ENCODE data around the gene RPL3. TPM values are rescaled to one million over a fixed set of nuclear protein-coding genes. Genes with fewer than 3 reads are reported as not detected.
A peak's percentile ranks its signal among the peaks of the same experiment; 100 is the strongest.
"Not testable (repeated sequence)": the region's sequence is repeated elsewhere in the genome, so short reads cannot be mapped to it uniquely, and the experiment has no call there.

The RPL3 gene
- total and polyA plus RNA-seq, 5 experiments from 2014 or later, result 3,621 to 5,383 (median 4,219) TPM

- Mint-ChIP-seq H3K27ac (peak within 1 kb of the TSS; percentile 78 to 95 (median 89)), H3K4me1 (peaks cover 7 to 40% (median 26%) of the 10 kb centered on the region in 4 donors), H3K4me3 (peak within 1 kb of the TSS; percentile 84 to 94 (median 90)), H3K9me3 (no peaks in the 10 kb centered on the region), H3K36me3 (no peaks in the 10 kb centered on the region), H3K27me3 (peaks cover 0 to 3% (median 2%) of the 10 kb centered on the region in 5 donors)
- ATAC-seq, result peak; percentile 31 to 43
- peak in 5 of 10 donors; percentile 12 to 32 (median 23) for DNase-seq
- POLR2A ChIA-PET, result interaction anchor here (0.6 to 5.5 kb wide), 8 partner anchors 32 to 199 kb away, joined by 3 to 70 read pairs (median 4); partner anchors contain the start of genes CBX7, RPL3 and TAB1
Observed at GRCh38 chr22:39349967-39350726, 30.7 kb upstream of the RPL3 start, which contains the start of gene SYNGR1. Gene SYNGR1, plus strand, starts transcription at chr22:39349991. Its CDS starts 20 bp downstream, at chr22:39350011.

GRCh38 chr22:39349506-39349966, 30.1 kb upstream of the RPL3 start:
- Mint-ChIP-seq H3K4me1 (peaks cover 7 to 40% (median 26%) of the 10 kb centered on the region in 4 donors), H3K27ac (peak overlapping the region; percentile 59 to 95 (median 89)), H3K9me3 (no peaks in the 10 kb centered on the region), H3K36me3 (no peaks in the 10 kb centered on the region), H3K27me3 (peaks cover 0 to 3% (median 2%) of the 10 kb centered on the region in 5 donors), H3K4me3 (peak overlapping the region; percentile 84 to 94 (median 90))
- ATAC-seq, result peak; percentile 50 to 61
- POLR2A ChIA-PET, result interaction anchor here (0.6 to 5.5 kb wide), 12 partner anchors 9 to 198 kb away, joined by 3 to 70 read pairs (median 3); partner anchors contain the start of genes CBX7, RPL3 and TAB1
- peak; percentile 17 to 73 (median 49) for DNase-seq

DNA sequence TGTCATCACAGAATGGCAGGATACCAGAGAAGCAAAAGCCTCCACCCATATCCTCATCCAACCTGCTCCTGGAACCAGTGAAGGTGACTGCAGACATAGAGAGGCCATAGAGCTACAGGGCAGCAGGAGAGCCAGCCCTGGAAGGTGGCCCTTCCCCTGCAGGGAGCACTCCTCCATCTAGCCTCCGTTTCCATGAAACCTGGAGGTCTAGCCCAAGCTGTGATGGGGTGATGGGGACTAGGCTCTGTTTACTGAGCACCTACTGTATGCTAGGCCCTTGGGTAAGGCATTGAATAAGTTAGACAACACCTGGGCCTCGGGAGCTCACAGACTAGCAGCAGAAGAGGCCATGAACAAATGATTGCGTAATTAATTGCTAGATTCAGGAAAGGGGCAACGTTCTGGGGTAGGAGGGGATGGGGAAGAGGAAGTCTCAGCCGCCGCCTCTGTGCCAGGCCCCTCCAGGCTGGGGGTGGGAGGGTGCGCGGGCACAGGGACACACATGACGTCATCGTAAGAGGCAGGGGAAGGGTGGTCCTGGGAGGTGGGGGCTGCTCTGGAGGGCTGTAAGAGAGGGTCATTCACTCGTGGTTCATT, 29.6 kb upstream of the RPL3 start:
- DNase-seq, result peak in 4 of 10 donors; percentile 18 to 28 (median 22)
- no peaks in the 10 kb centered on the region for H3K9me3 Mint-ChIP-seq
- no peaks in the 10 kb centered on the region for H3K36me3 Mint-ChIP-seq
- peak overlapping the region; percentile 59 to 95 (median 89) for H3K27ac Mint-ChIP-seq
- ATAC-seq, result peak; percentile 19 to 46
- H3K4me3 Mint-ChIP-seq, result peak overlapping the region; percentile 84 to 94 (median 90)
- POLR2A ChIA-PET, result interaction anchor here (0.6 to 5.5 kb wide), 13 partner anchors 9 to 566 kb away, joined by 3 to 70 read pairs (median 3); partner anchors contain the start of genes CBX7, RPL3 and TAB1
- peaks cover 0 to 3% (median 2%) of the 10 kb centered on the region in 5 donors for H3K27me3 Mint-ChIP-seq
- H3K4me1 Mint-ChIP-seq, result peaks cover 7 to 40% (median 26%) of the 10 kb centered on the region in 4 donors

DNA sequence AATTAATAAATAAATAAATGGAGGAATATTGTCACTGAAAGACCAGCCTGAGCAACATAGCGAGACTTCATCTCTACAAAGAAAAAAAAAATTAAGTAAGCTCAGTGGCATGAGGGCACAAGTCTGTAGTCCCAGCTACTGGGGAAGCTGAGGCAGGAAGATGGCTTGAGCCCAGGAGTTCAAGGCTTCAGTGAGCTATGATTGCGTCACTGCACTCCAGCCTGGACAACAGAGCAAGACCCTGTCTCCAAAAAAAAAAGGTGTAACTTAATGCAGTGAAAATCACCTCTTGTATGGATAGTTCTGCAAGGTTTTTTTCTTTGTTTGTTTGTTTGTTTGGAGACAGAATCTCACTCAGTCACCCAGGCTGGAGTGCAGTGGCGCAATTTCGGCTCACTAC, 25.8 kb upstream of the RPL3 start:
- no peak overlapping the region for H3K27ac Mint-ChIP-seq
- H3K4me1 Mint-ChIP-seq, result peaks cover 9 to 17% (median 13%) of the 10 kb centered on the region in 4 donors
- ATAC-seq (no peak), DNase-seq (no peak)
- no peak overlapping the region for H3K4me3 Mint-ChIP-seq
- POLR2A ChIA-PET, result interaction anchor here (0.6 kb wide), 1 partner anchor 163 kb away, joined by 3 read pairs; no protein-coding TSS in a partner anchor
- H3K36me3 Mint-ChIP-seq, result no peaks in the 10 kb centered on the region
- H3K9me3 Mint-ChIP-seq, result no peaks in the 10 kb centered on the region
- peaks cover 0 to 5% (median 2%) of the 10 kb centered on the region in 5 donors for H3K27me3 Mint-ChIP-seq

DNA sequence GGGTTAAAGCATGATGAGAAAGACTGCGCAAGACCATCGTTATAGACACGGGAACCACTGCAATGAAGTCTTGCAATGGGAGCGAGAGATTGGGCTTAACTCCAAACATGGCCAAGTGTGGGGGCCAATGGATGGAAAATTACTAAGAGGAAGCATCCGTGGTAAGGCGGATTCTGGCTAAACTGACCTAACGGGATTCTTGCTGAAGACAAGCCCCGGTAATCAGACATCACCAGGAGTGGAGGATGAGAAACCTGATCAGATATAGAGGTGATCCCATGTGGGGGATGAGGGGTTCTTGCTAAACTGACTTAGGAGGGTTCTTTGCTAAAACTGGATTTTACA, 24.6 kb upstream of the RPL3 start:
- no peaks in the 10 kb centered on the region for H3K9me3 Mint-ChIP-seq
- H3K36me3 Mint-ChIP-seq, result no peaks in the 10 kb centered on the region
- POLR2A ChIA-PET, result interaction anchor here (0.9 to 1.4 kb wide), 3 partner anchors 55 to 185 kb away, joined by 3 to 7 read pairs (median 3); partner anchors contain the start of gene TAB1
- ATAC-seq, result no peak
- H3K27ac Mint-ChIP-seq, result no peak overlapping the region
- no peak for DNase-seq
- H3K4me1 Mint-ChIP-seq, result peaks cover 5 to 10% (median 7%) of the 10 kb centered on the region in 4 donors
- no peak overlapping the region for H3K4me3 Mint-ChIP-seq
- peaks cover 0 to 5% (median 0%) of the 10 kb centered on the region in 5 donors for H3K27me3 Mint-ChIP-seq

GRCh38 chr22:39343259-39344045, 24.0 kb upstream of the RPL3 start:
- POLR2A ChIA-PET, result interaction anchor here (0.6 to 1.4 kb wide), 7 partner anchors 20 to 1162 kb away, joined by 3 to 7 read pairs (median 4); partner anchors contain the start of genes PLA2G6, RPL3 and TAB1
- Mint-ChIP-seq H3K4me1 (peaks cover 3 to 8% (median 4%) of the 10 kb centered on the region in 4 donors), H3K27ac (peak overlapping the region in 2 of 10 donors; percentile 11 to 23), H3K9me3 (no peaks in the 10 kb centered on the region), H3K36me3 (no peaks in the 10 kb centered on the region), H3K27me3 (peaks cover 0 to 5% (median 0%) of the 10 kb centered on the region in 5 donors), H3K4me3 (no peak overlapping the region)
- peak; percentile 28 to 79 (median 52) for DNase-seq
- ATAC-seq, result peak; percentile 93 to 99

DNA sequence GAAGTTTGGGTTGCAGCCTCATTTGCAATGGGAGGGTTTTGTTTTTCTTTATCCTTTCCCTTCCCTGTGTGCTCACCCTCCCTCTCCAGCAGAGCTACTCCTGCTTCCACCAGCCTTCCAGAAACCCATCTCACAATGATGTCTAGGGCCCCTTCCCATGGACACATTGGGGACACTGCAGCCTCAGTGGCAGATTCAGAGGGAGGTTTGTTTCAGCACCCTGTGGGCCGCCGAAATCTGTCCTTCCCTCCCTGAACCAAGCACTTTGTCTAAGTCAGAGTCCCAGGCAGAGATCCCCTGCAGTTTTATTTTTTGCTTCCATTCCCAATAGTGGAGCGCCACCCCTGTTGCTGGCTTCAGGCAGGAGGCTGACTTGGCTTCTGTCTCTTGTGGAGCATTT, 21.8 kb upstream of the RPL3 start:
- Mint-ChIP-seq H3K4me3 (no peak overlapping the region), H3K4me1 (peaks cover 3 to 8% (median 4%) of the 10 kb centered on the region in 4 donors), H3K27me3 (peaks cover 0 to 3% (median 0%) of the 10 kb centered on the region in 5 donors), H3K27ac (no peak overlapping the region), H3K9me3 (no peaks in the 10 kb centered on the region), H3K36me3 (no peaks in the 10 kb centered on the region)
- ATAC-seq (no peak), DNase-seq (no peak)
- POLR2A ChIA-PET, result no interaction called here

- ATAC-seq, H3K9me3 Mint-ChIP-seq, H3K4me1 Mint-ChIP-seq, DNase-seq, H3K4me3 Mint-ChIP-seq, H3K27me3 Mint-ChIP-seq, H3K27ac Mint-ChIP-seq, H3K36me3 Mint-ChIP-seq: not testable (repeated sequence)
- POLR2A ChIA-PET, result interaction anchor here (1.5 kb wide), 1 partner anchor 9 kb away, joined by 3 read pairs; no protein-coding TSS in a partner anchor
Observed at GRCh38 chr22:39339775-39340174, 20.4 kb upstream of the RPL3 start.

DNA sequence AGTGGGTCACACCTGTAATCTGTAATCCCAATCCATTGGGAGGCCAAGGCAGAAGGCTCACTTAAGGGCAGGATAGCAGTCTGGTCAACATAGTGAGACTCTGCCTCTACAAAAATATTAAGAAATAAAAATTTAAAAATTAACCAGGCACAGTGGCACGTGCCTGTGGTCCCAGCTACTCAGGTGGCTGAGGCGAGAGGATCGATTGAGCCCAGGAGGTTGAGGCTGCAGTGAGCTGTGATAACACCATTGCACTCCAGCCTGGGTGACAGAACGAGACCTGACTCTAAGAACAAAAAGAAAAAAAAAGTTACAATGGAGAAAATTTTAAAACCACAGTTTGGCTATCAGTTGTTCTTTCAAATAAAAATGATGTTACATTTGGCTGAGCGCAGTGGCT, 17.0 kb upstream of the RPL3 start:
- DNase-seq (no peak), ATAC-seq (no peak)
- Mint-ChIP-seq H3K9me3 (no peaks in the 10 kb centered on the region), H3K4me1 (peaks cover 0 to 8% (median 4%) of the 10 kb centered on the region in 4 donors), H3K27ac (no peak overlapping the region), H3K4me3 (no peak overlapping the region), H3K36me3 (no peaks in the 10 kb centered on the region), H3K27me3 (no peaks in the 10 kb centered on the region)
- POLR2A ChIA-PET, result no interaction called here

- Mint-ChIP-seq H3K27me3 (no peaks in the 10 kb centered on the region), H3K9me3 (no peaks in the 10 kb centered on the region), H3K36me3 (no peaks in the 10 kb centered on the region), H3K27ac (peak overlapping the region in 2 of 10 donors; percentile 13 to 25), H3K4me3 (no peak overlapping the region), H3K4me1 (peaks cover 0 to 8% (median 5%) of the 10 kb centered on the region in 4 donors)
- ATAC-seq (no peak), DNase-seq (no peak)
- POLR2A ChIA-PET, result no interaction called here
Observed at GRCh38 chr22:39332441-39333064, 13.1 kb upstream of the RPL3 start.

- not testable (repeated sequence) for H3K4me3 Mint-ChIP-seq, H3K27ac Mint-ChIP-seq, H3K9me3 Mint-ChIP-seq, H3K4me1 Mint-ChIP-seq, ATAC-seq, DNase-seq, H3K27me3 Mint-ChIP-seq, H3K36me3 Mint-ChIP-seq
- POLR2A ChIA-PET, result interaction anchor here (0.6 to 1.5 kb wide), 2 partner anchors 11 to 58 kb away, joined by 3 to 9 read pairs; partner anchors contain the start of gene RPL3
Observed at GRCh38 chr22:39330553-39330952, 11.1 kb upstream of the RPL3 start.

Data from naive thymus-derived CD8-positive, alpha-beta T cell (primary cell).